ENCODE measurements around the gene PPP1R14B.

PPP1R14B gene

GRCh38 chr11:64219755-64220154 is 27.0 kb downstream of the PPP1R14B start:
- Histone ChIP-seq H3K4me1 (peaks cover 0 to 7% (median 1%) of the 10 kb centered on the region in 4 donors), H3K4me3 (no peak overlapping the region), H3K27me3 (no peaks in the 10 kb centered on the region), H3K27ac (no peak overlapping the region), H3K36me3 (peaks cover 0 to 22% (median 8%) of the 10 kb centered on the region in 3 donors), H3K9me3 (no peaks in the 10 kb centered on the region)
- DNase-seq = no peak
- no peak for TF ChIP-seq CTCF (IDR thresholded peaks at IDR 0.05)
- intact Hi-C loops (cut with DNase I; ENCODE audit: low total_unique reads) = no loop called here

- DNase-seq = no peak
- intact Hi-C loops (cut with DNase I; ENCODE audit: low total_unique reads) = no loop called here
- Histone ChIP-seq H3K36me3 (peaks cover 0 to 22% (median 8%) of the 10 kb centered on the region in 3 donors), H3K4me1 (peaks cover 0 to 3% (median 0%) of the 10 kb centered on the region in 4 donors), H3K4me3 (no peak overlapping the region), H3K9me3 (no peaks in the 10 kb centered on the region), H3K27me3 (no peaks in the 10 kb centered on the region), H3K27ac (no peak overlapping the region)
- no peak for TF ChIP-seq CTCF (IDR thresholded peaks at IDR 0.05)
Measured at GRCh38 chr11:64219354-64219684, 27.4 kb downstream of the PPP1R14B start.

GRCh38 chr11:64218628-64219353 is 28.0 kb downstream of the PPP1R14B start:
- Histone ChIP-seq H3K4me1 (no peaks in the 10 kb centered on the region), H3K27me3 (no peaks in the 10 kb centered on the region), H3K36me3 (peaks cover 0 to 22% (median 8%) of the 10 kb centered on the region in 3 donors), H3K9me3 (no peaks in the 10 kb centered on the region), H3K27ac (no peak overlapping the region), H3K4me3 (no peak overlapping the region)
- no peak for TF ChIP-seq CTCF (IDR thresholded peaks at IDR 0.05)
- intact Hi-C loops (cut with DNase I; ENCODE audit: low total_unique reads) = no loop called here
- DNase-seq = no peak

GRCh38 chr11:64216879-64217278 is 29.9 kb downstream of the PPP1R14B start:
- no peak for DNase-seq
- Histone ChIP-seq H3K4me3 (no peak overlapping the region), H3K27ac (no peak overlapping the region), H3K36me3 (peaks cover 0 to 21% (median 0%) of the 10 kb centered on the region in 3 donors), H3K27me3 (no peaks in the 10 kb centered on the region), H3K9me3 (no peaks in the 10 kb centered on the region), H3K4me1 (no peaks in the 10 kb centered on the region)
- TF ChIP-seq CTCF (IDR thresholded peaks at IDR 0.05) = no peak
- intact Hi-C loops (cut with DNase I; ENCODE audit: low total_unique reads) = no loop called here

- Histone ChIP-seq H3K27ac (no peak overlapping the region), H3K9me3 (no peaks in the 10 kb centered on the region), H3K36me3 (peaks cover 0 to 38% (median 0%) of the 10 kb centered on the region in 3 donors), H3K4me1 (no peaks in the 10 kb centered on the region), H3K4me3 (no peak overlapping the region), H3K27me3 (no peaks in the 10 kb centered on the region)
- no peak for DNase-seq
- TF ChIP-seq CTCF (IDR thresholded peaks at IDR 0.05) = no peak
- intact Hi-C loops (cut with DNase I; ENCODE audit: low total_unique reads) = no loop called here
Measured at GRCh38 chr11:64211181-64211872, 35.4 kb downstream of the PPP1R14B start.
